H1 (cell line): ENCODE results near the gene CHD9. TPM values are rescaled to one million over a fixed set of nuclear protein-coding genes. Genes with fewer than 3 reads are reported as not detected.

Experiments
- ASH2L ChIP-seq: fragments of 200-600, 300-600 bp; sonication (generic); IDR thresholded peaks from one replicate; pipeline ENCODE4 v1.7.1; 2017; ENCODE audit warnings: low read length
- KDM5A ChIP-seq: fragments of 200-600 bp; IDR thresholded peaks from 2 replicates; pipeline ENCODE4 v1.7.1; 2012; ENCODE audit warnings: mild to moderate bottlenecking, low read length, inconsistent platforms, mixed read lengths
- POLR2AphosphoS5 ChIP-seq: IDR thresholded peaks from 2 replicates; pipeline ENCODE4 v1.6.1; 2011; ENCODE audit warnings: low read depth, low read length
- RNF2 ChIP-seq: fragments of 200-900, 300-1000 bp; sonication (generic); IDR thresholded peaks from 2 replicates; pipeline ENCODE4 v1.7.1; 2016; ENCODE audit warnings: borderline replicate concordance, low read depth, mild to moderate bottlenecking, antibody characterized with exemption, low read length; ENCODE audit not compliant: poor library complexity, severe bottlenecking; ENCODE audit errors: missing control alignments
- SAP30 ChIP-seq: fragments of 300-600 bp; sonication (generic); IDR thresholded peaks from 2 replicates; pipeline ENCODE4 v1.7.1; 2012; ENCODE audit warnings: low read length, moderate library complexity, mild to moderate bottlenecking, inconsistent platforms; ENCODE audit not compliant: insufficient read depth, insufficient replicate concordance
- SP1 ChIP-seq: IDR thresholded peaks from 2 replicates; pipeline ENCODE4 v1.6.1; 2011; ENCODE audit warnings: low read depth, low read length
- TEAD4 ChIP-seq: IDR thresholded peaks from 2 replicates; pipeline ENCODE4 v1.6.1; 2012; ENCODE audit warnings: low read depth, low read length, inconsistent platforms, mixed read lengths
- polyA plus RNA-seq, 7 experiments: library from polyadenylated mRNA; depleted of rRNA in 3 of 7; stranded (reverse) in 5 of 7; unstranded in 2 of 7; fragments of >200 nt in 5 of 7; fragments of 200-250 nt in 2 of 7; gene quantifications; 1 replicate in 5 of 7; 2 replicates in 1 of 7; 4 replicates in 1 of 7; pipeline versions ENCODE4 v1.2.1 to v1.2.3, GENCODE V29; 2011 to 2013; ENCODE audit warnings: missing spikeins in 2 of 7, mixed read lengths in 2 of 7
- total RNA-seq: library from RNA; stranded (reverse); fragmentation: NEBNext Ultra II Directional; extraction: Animal tissue kit (Norgen Biotek cat#: 25700); gene quantifications from 2 replicates; pipeline ENCODE4 v1.2.1, GENCODE V29; 2021

CHD9 gene
- total and polyA plus RNA-seq, 2 of the 8 experiments (the other 6 are each of a cell fraction or from before 2014, with no cell fraction given) = 9.9 to 32.4 TPM

- TF ChIP-seq POLR2AphosphoS5 (peak; percentile 36; the same call in 1 of the 2 replicates), ASH2L (peak; percentile 85), RNF2 (no peak), SP1 (peak; percentile 51; the same call in 1 of the 2 replicates), TEAD4 (no peak), SAP30 (peak; percentile 78), KDM5A (no peak)
These were observed 44.7 kb downstream of the CHD9 start (continued) for GRCh38 chr16:53099318-53100130.
